Left lung (tissue), 10 donors: Measurements from ENCODE around the gene RPRD1A. TPM values are rescaled to one million over a fixed set of nuclear protein-coding genes. Genes with fewer than 3 reads are reported as not detected.

Experiments used
- ATAC-seq: fragments of 200-7000 bp; cut with Tn5 transposase; one replicate; pipeline ENCODE4 v1.9.1; 2020; ENCODE audit warnings: moderate library complexity
- DNase-seq, 4 donors: peaks; one replicate each; pipeline ENCODE4 v3.0.0-alpha.2; 2013 to 2020
- H3K27ac ChIP-seq, 2 donors: fragments of 200-600 bp; sonication (generic) in 1 of 2; one replicate each; pipeline versions ENCODE4 v1.5.0 to v1.8.0; 2020 to 2021
- H3K27me3 ChIP-seq, 2 donors: fragments of 200-600 bp; sonication (generic) in 1 of 2; one replicate each; pipeline versions ENCODE4 v1.5.0 to v1.8.0; 2020 to 2021
- H3K36me3 ChIP-seq, 2 donors: fragments of 200-600 bp; sonication (generic) in 1 of 2; one replicate each; pipeline versions ENCODE4 v1.5.0 to v1.8.0; 2020 to 2021
- H3K4me1 ChIP-seq, 2 donors: fragments of 200-600 bp; one replicate each; pipeline ENCODE4 v1.8.0; 2021
- H3K4me3 ChIP-seq, 2 donors: fragments of 200-600 bp; sonication (generic) in 1 of 2; one replicate each; pipeline versions ENCODE4 v1.5.0 to v1.8.0; 2020 to 2021; ENCODE audit warnings: mild to moderate bottlenecking in 1 of 2
- H3K9me3 ChIP-seq, 2 donors: fragments of 200-600 bp; sonication (generic) in 1 of 2; one replicate each; pipeline versions ENCODE4 v1.5.0 to v1.8.0; 2020 to 2021
- intact Hi-C, 2 donors: fragments of 100-400 bp; cut with DNase I; formaldehyde crosslinking; loops; one replicate each; pipeline versions ENCODE4 v1.11.2 to v1.14.2; 2022
- polyA plus RNA-seq, 6 donors: library from polyadenylated mRNA; unstranded; fragments of 120-200 nt; gene quantifications; one replicate each; pipeline ENCODE4 v1.2.1, GENCODE V29; 2013; ENCODE audit not compliant: insufficient read length in 6 of 6
- total RNA-seq, 2 donors: library from RNA; stranded (reverse); fragmentation: NEBNext Ultra II Directional; extraction: Animal tissue kit (Norgen Biotek cat#: 25700); gene quantifications; one replicate each; pipeline ENCODE4 v1.2.1, GENCODE V29; 2021
- TF ChIP-seq, protein P1 (sequence below), 2 donors: fragments of 200-600 bp; sonication (generic) in 1 of 2; IDR thresholded peaks; one replicate each; pipeline versions ENCODE4 v1.5.0 to v1.8.0; 2021; ENCODE audit warnings: antibody characterized with exemption in 2 of 2
- donor health status: DM: no; HTN: yes; CAD: no.
- donor health status: DM: no; HTN: no; CAD: no.

RPRD1A gene
- total and polyA plus RNA-seq, 8 donors, result 37.3 to 63.7 (median 56.8) TPM

DNA sequence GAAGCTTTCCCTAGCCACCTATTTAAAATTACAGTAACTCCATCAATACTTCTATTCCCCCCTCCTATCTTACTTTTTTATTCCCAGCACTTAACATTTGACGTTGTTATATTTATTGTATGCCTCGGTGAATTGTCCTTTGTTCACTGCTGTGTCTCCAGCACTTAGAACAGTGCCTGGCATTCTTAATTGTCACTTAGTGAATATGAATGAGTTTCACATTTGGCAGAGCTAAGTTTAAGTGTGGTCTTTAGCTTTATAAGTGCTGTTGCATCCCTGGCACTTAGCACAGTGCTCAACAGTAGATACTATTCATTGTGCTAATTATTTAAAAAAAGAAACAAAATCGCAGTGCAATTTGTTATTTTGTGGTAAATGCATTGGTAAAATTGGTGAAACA, 93.2 kb downstream of the RPRD1A start:
- Histone ChIP-seq H3K27me3 (no peaks in the 10 kb centered on the region), H3K36me3 (peaks cover 0 to 46% of the 10 kb centered on the region in 2 donors), H3K4me1 (peaks cover 8 to 41% of the 10 kb centered on the region in 2 donors), H3K9me3 (no peaks in the 10 kb centered on the region), H3K27ac (no peak overlapping the region), H3K4me3 (no peak overlapping the region)
- intact Hi-C loops, result no loop called here
- DNase-seq (no peak), ATAC-seq (no peak)
- TF ChIP-seq, protein P1, sequence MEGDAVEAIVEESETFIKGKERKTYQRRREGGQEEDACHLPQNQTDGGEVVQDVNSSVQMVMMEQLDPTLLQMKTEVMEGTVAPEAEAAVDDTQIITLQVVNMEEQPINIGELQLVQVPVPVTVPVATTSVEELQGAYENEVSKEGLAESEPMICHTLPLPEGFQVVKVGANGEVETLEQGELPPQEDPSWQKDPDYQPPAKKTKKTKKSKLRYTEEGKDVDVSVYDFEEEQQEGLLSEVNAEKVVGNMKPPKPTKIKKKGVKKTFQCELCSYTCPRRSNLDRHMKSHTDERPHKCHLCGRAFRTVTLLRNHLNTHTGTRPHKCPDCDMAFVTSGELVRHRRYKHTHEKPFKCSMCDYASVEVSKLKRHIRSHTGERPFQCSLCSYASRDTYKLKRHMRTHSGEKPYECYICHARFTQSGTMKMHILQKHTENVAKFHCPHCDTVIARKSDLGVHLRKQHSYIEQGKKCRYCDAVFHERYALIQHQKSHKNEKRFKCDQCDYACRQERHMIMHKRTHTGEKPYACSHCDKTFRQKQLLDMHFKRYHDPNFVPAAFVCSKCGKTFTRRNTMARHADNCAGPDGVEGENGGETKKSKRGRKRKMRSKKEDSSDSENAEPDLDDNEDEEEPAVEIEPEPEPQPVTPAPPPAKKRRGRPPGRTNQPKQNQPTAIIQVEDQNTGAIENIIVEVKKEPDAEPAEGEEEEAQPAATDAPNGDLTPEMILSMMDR (IDR thresholded peaks at IDR 0.05), result no peak

DNA sequence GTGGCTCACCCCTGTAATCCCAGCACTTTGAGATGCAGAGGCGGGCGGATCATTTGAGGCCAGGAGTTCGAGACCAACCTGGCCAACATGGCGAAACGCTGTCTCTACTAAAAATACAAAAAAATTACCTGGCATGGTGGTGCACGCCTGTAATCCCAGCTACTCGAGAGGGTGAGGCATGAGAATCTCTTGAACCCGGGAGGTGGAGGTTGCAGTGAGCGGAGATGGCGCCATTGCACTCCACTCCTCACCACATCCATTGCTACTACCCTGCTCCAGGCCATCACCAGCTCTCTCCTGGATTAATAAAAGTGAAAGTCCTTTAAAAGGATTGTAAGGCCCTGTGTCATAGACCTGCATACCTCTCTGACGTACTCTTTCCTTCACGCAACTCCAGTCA, 93.7 kb downstream of the RPRD1A start:
- DNase-seq (no peak), ATAC-seq (no peak)
- intact Hi-C loops, result no loop called here
- peaks cover 0 to 41% of the 10 kb centered on the region in 2 donors for H3K36me3 ChIP-seq
- no peaks in the 10 kb centered on the region for H3K27me3 ChIP-seq
- no peaks in the 10 kb centered on the region for H3K9me3 ChIP-seq
- TF ChIP-seq, protein P1 (IDR thresholded peaks at IDR 0.05), result no peak
- peaks cover 8 to 41% of the 10 kb centered on the region in 2 donors for H3K4me1 ChIP-seq
- H3K4me3 ChIP-seq, result peak overlapping the region in 1 of 2 donors; percentile 88
- H3K27ac ChIP-seq, result no peak overlapping the region

DNA sequence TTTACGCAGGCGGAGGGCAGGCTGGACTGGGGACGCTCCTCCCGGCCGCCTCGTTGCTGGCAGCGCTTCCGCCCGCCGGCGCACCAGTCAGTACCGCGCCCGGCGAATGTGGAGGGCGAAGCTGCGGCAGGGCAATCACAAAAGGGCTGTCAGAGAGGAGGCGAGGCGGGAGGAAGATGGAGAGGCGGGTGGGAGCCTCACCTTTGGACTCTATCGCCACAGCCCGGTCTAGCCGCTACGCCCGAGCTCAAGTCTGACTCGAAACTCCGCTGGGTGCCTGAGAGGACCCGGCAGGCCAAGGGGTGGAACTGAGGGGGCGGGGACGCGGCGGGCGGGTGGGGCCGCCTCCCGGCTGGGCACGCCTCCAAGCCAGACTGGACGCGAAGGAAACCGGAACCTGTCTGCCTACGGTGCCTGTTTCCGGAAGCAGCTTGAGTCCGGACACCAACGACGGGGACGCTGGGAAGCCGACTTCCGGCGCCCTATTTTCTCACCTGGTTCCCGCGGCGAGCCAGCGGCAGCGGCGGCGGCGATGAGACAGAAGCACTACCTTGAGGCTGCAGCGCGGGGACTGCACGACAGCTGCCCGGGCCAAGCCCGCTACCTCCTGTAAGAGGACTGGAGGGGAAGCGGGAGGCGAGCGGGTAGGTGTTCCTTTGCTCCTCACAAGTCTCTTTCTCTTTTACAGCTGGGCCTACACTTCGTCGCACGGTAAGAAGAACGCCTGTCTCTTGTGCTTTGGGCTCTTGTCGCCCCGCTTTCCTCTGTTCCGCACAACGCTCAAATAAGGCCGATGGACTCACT, 95.0 kb downstream of the RPRD1A start, which contains the start of gene RMP24:
Gene RMP24 (plus strand): TSS at position 483 of the 804 bp plus-strand sequence.
- Histone ChIP-seq H3K9me3 (no peaks in the 10 kb centered on the region), H3K36me3 (peaks cover 0 to 28% of the 10 kb centered on the region in 2 donors), H3K4me1 (peaks cover 8 to 41% of the 10 kb centered on the region in 2 donors), H3K27ac (peak within 1 kb of the TSS; percentile 90 to 96), H3K4me3 (peak within 1 kb of the TSS; percentile 88 to 93), H3K27me3 (no peaks in the 10 kb centered on the region)
- intact Hi-C loops, result no loop called here
- ATAC-seq, result peak; percentile 98
- DNase-seq, result peak; percentile 93 to 97 (median 96)
- TF ChIP-seq, protein P1 (IDR thresholded peaks at IDR 0.05), result no peak

DNA sequence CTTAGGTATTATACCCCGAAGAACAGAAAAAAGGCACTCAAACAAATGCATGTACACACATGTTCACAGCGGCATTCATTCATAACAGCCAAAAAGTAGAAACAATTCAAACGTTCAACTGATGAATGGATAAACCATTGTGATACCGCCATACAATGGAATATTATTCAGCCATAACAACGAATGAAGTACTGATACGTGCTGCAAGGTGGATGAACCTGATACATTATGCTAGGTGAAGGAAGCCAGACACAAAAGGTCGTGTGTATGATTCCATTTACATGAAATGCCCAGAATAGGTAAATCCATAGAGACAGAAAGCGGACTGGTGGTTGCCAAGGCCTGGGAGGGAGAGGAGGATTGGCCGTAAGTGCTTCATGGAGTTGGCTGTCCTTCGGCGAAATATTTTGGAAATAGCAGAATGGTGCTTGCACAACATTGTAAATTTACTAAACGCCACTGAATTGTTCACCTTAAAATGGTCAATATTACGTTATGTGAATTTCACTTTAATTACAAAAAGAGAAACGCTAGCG, 95.6 kb downstream of the RPRD1A start:
- H3K4me3 ChIP-seq, result peak overlapping the region; percentile 88 to 93

More for the DNA sequence above, 95.6 kb downstream of the RPRD1A start:
- intact Hi-C loops, result no loop called here
- Histone ChIP-seq H3K4me1 (peaks cover 8 to 41% of the 10 kb centered on the region in 2 donors), H3K36me3 (peaks cover 0 to 22% of the 10 kb centered on the region in 2 donors), H3K9me3 (no peaks in the 10 kb centered on the region), H3K27me3 (no peaks in the 10 kb centered on the region), H3K27ac (peak overlapping the region; percentile 90 to 96)
- ATAC-seq (peak; percentile 21), DNase-seq (no peak)
- TF ChIP-seq, protein P1 (IDR thresholded peaks at IDR 0.05), result no peak
